GM21360 (cell line): Measurements from ENCODE around the gene KRTAP10-3.
"Not testable (repeated sequence)": the region's sequence is repeated elsewhere in the genome, so short reads cannot be mapped to it uniquely, and the experiment has no call there.

ENCODE experiments used
- ATAC-seq: cut with Tn5 transposase; IDR thresholded peaks from one replicate; pipeline ENCODE4 v1.9.1; 2021; ENCODE audit warnings: mild to moderate bottlenecking, moderate library complexity; ENCODE audit not compliant: unreplicated experiment

KRTAP10-3 gene, protein sequence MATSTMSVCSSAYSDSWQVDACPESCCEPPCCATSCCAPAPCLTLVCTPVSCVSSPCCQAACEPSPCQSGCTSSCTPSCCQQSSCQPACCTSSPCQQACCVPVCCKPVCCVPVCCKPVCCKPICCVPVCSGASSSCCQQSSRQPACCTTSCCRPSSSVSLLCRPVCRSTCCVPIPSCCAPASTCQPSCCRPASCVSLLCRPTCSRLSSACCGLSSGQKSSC

DNA sequence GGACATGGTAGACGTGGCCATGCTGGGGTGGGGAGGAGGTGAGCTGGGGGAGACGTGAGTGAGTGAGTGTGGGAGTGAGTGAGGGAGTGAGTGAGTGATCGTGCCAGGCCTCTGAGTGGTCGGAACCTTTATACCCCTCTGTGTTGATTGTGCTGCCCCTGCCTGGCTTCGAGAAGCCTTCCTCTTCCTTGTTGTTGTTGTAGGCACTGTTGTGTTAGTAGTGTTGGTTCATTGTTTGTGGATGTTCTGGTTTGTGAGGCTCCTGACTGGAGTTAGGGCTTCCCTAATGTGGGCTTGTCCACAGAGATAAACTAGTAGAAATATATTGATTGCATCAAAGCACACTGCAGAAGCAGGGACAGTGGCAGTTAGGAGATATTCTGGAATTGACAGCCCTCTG is at the start of gene KRTAP10-3:
KRTAP10-3 (minus strand) TSS at position 101 of the 400 bp plus-strand sequence; CDS start at position 21, 80 bp downstream.
- no peak for ATAC-seq

DNA sequence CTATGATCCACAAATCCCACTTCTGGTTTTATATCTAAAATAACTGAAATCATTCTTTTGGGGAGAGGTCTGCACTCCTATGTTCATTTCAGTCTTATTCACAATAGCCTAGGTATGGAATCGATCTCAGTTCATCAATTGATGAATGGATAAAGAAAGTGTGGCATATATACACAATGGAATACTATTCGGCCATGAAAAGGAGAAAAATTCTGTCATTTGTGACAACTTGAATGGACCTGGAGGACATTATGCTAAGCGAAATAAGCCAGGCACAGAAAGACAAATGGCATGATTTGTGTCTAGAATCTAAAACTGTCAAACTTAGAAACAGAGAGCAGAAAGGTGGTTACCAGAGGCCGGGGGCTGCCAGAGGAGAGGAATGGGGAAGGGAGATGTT is 47.9 kb upstream of the KRTAP10-3 start:
- no peak for ATAC-seq

DNA sequence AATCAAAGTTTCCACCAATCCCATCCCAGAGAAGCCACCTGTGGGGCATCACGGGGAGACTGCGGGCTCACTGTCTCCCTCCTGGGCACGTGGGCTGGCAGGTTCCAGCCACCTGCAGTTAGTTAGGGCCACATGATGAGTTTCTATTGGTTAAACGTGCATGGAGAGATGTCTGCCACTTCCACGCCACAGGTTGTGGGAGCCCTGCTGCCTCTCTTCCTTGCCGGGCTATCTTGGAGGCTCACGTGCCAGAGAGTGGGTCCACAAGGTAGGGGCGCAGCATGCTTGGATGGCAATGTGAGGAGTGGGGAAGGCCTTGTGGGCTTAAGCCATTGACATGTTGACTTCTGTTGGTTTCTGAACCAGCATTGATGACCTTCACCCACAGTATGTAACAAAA is 45.3 kb upstream of the KRTAP10-3 start:
- no peak for ATAC-seq

DNA sequence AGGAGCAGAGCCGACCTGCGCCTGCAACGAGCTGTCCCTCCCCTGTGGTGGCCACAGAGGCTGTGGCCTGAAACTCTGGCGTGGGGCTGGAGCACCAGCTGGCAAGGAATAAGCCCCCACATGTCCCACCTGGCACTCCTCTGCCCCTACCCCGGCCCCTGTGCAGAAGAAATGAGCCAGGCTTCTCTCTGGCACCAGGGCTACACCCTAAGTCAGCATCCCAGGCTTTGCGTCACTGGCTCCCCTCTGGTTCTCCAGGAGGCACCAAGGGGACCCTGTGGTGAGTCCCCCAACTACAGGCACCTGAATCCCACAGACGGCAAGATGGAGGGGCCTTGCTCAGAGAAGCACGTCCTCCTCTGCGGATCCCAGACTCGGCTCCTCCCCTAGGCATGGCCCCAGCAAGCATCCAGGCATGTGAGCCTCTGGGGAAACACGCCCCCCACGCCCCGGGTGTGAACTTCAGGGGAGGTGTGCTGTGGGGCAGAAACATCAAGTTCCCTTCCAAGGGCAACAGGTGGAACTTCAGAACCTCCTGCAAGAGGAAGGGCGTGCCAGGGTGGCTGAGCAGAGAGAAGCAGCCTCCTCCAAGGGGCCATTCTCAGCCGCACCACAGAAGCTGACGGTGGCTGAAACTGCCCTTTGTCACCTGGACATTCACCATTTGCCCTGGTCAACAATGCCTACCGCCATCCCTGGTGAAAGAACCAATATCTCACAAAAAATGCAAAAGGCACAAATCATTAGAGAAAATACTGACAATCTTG is 44.7 kb upstream of the KRTAP10-3 start:
- ATAC-seq, result no peak

DNA sequence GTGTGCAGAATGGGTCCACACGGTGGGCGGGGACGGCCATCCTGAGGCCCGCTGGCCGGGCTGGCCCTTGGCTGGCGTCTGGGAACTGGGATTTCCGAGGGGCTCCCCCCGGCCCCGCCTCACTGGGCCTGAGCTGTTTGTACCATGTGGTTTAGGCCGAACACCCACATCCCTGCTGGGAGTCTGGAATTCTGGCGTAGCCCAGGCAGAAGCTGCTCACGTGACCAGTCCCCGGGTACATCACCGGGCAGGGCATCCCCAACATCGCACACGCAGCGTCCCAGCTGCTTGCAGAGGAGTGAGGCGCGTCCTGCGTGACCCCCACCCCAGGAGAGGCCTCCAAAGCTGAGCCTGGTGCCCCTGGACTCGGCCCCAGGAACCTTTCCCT is 43.9 kb upstream of the KRTAP10-3 start:
- no peak for ATAC-seq

DNA sequence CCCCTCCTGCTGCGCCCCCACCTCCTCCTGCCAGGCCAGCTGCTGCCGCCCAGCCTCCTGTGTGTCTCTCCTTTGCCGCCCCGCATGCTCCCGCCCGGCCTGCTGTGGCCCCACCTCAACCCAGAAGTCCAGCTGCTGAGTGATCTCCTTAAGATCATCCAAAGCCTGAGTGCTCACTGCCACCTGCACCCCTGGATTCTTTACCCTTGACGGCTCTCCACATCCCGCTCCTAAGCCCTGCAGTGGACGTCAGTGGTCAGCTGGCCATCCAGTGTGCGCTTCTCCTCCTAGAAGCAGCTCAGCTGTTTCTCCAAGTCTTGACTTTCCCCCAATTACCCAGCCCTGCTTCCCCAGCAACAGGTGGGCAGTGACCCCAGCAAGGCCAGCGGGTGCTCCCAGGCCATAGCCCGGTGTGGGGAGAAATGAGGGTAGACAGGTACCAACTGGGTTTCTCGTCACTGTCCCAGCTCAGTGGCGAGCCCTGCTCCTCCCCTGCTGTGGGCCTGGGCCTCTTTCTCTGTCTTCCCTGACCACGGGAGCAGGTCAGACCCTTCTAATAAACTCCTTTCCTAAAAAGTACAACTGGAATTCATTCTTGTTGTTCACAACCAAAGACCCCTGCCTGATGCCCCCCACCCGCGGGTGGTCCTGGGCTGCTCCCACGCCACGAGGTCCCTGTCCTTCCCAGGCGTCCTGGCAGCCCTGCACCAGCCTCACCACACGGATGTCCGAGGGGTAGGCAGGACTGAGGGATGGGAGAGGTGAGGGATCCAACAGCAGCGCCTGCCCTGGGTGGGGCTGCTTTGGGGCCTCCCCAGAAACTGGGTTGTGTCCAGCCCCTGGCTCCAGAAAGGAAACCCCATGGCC is 43.2 kb upstream of the KRTAP10-3 start:
- ATAC-seq, result no peak

DNA sequence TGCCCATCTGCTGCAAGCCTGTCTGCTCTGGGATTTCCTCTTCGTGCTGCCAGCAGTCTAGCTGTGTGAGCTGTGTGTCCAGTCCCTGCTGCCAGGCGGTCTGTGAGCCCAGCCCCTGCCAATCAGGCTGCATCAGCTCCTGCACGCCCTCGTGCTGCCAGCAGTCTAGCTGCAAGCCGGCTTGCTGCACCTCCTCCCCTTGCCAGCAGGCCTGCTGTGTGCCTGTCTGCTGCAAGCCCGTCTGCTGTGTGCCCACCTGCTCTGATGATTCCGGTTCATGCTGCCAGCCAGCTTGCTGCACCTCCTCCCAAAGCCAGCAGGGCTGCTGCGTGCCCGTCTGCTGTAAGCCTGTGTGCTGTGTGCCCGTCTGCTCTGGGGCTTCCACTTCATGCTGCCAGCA is 42.5 kb upstream of the KRTAP10-3 start:
- ATAC-seq, result not testable (repeated sequence)

DNA sequence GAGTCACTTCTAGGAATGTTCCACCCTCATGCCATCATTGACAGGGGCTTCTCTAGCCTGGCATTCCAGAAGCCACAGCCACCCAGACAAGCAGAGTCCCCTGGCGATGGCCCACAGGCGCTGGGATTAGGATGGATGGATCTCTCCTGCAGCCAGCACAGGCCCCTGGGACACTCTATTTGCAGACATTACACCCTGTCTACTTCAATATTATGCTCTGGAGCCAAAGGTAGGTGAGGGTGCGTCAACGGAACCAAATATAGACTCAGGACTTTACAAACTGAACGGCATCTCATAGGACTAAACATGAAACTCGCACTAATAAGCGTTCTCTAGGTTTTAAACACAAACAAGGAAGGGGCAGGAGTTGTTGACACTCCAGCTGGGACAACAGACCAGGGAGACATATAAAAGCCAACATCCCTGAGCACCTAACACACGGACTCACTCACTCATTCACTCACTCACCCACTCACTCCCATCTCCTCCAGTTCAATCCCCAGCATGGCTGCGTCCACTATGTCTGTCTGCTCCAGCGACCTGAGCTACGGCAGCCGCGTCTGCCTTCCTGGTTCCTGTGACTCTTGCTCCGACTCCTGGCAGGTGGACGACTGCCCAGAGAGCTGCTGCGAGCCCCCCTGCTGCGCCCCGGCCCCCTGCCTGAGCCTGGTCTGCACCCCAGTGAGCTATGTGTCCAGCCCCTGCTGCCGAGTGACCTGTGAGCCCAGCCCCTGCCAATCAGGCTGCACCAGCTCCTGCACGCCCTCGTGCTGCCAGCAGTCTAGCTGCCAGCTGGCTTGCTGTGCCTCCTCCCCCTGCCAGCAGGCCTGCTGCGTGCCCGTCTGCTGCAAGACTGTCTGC is 41.8 kb upstream of the KRTAP10-3 start, which contains the start of gene KRTAP10-7:
KRTAP10-7 (plus strand) TSS at position 480 of the 861 bp plus-strand sequence; CDS start at position 505, 25 bp downstream.
- ATAC-seq, result not testable (repeated sequence)

DNA sequence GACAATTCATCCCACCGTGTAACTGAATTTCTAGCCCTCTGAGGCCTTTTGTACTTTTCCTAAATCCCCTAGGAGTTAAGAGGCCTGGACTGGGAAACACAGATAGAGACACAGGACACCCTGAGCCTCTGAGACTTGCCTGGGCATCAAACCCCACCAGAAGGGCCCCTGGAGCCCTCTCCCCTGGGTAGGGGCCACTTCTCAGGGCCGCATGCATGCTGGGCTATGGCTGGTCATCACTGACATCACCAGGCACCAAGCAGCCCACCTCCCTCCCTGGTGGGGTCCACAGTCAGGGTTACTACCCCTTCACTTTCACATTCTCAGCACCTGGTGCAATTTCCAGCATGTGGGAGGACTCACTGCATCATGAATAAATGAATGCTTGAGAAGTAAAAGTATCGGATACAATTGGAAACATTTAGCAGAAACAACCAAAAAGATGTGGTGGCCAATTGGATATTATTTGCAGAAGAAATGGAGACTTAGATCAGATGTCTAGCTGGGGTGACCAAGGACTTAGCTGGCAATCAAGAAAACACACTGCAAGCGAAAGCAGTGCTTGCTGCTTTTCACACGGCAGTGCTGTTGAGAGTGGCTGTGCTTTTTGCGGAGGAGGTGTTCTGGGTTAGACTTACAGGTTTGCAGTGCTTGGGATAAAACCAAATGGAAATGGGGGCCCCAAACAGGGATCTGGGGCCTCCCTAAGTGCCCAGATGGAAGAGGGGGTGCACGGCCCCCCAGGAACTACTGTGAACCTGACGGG is 40.9 kb upstream of the KRTAP10-3 start:
- ATAC-seq, result no peak

DNA sequence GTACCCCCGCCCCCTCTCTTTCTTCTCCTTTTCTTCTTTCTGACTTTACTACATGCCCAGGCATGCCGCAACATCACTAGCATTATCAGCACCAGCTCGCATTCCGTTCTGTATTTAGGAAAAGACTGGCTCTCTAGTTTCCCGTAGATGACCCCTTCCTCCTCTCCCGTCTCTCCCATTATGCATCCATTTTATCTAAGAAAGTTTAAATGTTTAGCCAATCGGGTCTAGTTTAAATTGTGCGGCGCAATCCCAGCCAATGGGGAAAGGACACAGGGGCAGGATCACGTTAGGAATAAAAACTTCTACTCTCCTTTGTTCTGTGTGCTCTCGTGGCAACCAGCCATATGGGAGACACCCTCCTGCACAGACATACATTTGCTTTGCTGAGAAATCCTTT is 39.5 kb upstream of the KRTAP10-3 start:
- no peak for ATAC-seq

DNA sequence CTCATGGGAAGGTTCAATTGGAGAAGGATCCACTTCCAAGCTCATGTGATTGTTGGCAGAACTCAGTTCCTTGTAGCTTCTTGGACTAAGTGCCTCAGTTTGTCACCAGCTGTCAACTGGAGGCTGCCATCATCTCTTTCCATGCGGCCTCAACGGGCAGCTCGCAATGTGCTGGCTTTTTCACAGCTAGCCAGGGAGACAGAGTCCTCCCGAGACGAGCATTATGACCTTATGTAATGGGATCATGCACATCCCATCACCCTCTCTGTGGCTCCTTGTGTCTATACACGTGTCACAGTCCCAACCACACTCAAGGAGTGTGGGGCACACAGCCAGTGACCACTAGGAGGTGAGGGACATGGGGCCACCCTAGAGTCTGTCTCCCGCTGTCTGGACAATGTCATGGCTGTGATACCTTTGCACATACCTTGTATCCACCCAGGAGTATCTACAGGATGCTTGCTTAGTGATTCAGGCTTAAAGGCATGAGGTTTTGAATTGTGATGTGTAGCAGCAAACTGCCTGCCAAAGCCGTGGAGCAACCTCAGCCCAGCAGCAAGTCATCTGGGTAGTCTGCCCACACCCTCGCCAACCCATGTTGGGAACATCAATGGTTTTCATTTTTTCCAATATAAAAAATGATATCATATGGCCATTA is 37.6 kb upstream of the KRTAP10-3 start:
- ATAC-seq, result no peak

DNA sequence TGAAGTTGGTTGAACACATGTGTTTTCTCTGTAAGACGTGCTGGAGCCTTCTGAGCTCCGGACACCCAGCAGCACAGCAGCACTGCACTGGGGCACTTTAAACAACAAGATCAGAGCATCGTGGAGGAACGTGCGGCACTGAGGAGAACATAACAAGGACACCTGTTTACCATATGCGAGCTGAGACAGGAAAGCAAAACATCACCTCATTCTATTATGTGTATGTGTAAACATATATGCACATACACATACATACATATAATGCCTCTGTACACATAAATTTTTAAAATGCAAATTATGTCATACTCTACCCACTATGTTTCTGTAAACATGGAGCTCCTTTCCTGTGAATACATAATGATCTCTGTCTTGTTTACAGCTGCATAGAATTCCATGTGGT is 36.9 kb upstream of the KRTAP10-3 start:
- ATAC-seq, result no peak

DNA sequence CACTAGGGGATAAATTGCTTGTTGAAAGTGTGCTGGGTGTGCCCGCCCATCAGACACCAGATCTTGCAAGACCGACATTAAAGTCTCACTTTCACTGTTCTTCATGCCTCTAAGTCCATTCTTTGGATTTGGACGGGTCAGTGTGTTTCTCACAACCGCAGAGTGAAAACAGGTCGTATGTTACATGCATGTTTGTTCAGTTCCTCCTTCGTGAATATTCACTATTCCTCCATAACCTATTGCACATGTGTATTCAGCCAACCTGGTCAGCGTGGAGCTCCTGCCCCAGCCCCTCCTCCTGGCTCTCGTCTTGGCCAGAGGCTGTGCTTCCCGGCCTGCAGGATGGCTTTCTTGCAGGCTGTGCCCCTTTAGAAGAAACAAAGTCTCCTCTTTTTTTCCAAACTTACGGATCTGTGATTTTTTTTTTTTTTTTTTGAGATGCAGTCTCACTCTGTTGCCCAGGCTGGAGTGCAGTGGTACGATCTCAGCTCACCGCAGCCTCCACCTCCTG is 35.9 kb upstream of the KRTAP10-3 start:
- ATAC-seq, result no peak

DNA sequence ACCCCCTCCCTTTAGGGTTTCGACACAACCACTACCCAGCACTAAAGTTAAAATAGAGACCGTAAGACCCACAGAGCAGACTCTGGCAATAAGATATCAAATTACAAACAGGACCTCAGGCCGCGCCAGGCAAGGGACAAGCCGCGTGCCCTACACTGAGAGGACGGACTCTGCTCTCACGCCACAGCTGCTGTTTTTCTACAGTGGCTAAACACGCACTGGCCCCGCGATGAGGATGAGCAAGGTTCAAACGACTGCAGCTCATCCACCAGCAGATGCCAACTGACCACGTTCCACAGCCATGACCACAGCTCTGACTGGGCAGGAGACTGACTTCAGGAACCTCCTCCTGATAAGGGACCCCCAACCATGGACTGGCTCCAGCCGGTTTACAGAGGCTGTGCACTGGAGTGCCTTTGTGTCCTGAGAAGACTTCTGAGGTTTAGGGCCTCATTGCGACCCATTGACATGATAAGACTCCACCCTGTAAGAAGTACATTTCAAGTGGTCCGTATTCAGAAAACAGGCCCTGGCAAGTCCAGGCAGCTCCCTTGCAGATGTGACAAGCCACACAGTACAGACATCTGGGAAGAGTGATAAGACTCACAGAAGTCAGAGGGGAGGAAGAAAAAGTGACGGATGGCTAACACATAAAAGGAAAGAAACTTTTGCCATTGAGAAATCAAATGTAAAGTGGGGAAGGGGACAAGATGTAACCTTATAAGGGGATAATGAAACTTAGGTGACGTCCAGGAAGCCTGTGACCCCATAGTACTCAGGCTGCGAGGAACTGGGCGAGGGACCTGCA is 35.2 kb upstream of the KRTAP10-3 start:
- no peak for ATAC-seq

DNA sequence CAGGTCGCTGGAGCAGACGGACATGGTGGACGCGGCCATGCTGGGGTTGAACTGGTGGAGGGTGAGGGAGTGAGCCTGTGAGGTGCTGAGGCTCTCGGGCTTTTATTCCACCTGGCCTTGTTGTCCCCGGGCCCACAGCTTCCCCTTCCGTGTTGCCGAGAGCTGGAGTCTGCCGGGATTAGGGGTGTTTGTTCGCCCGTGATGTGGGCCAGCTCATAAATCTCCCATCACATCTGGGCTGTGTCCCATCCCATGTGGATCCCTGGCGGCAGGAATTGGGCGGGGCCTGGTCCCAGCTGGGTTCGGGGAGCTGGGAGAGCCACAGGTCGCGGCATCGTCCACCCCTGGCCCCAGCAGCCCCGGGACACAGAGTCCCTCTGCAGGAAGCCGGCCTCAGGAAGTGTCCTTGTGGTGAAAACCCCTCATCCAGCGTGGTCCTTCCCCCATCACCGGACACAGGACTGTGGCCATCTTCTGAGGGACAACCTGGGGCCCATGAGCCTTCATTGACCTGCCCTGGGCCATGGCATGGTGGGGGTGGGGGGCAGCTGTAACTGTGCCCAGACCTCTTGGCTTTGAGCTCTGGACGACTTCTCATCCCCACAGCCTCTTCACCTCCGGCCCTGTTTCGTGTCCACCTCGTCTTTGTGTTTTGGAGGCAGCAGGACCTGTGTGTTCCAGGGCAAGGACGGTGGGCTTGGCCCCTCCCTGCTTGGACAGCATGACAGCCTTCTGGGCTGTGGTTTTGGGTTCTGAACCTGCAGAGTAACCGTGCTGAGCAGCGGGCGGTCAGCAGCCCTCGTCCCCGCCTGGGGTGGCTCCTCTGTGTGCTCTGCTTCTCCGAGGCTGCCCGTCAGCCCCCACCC is 34.1 kb upstream of the KRTAP10-3 start, which contains the start of gene KRTAP10-6:
KRTAP10-6 (minus strand) TSS at position 60 of the 866 bp plus-strand sequence; CDS start at position 39, 21 bp downstream.
- no peak for ATAC-seq

DNA sequence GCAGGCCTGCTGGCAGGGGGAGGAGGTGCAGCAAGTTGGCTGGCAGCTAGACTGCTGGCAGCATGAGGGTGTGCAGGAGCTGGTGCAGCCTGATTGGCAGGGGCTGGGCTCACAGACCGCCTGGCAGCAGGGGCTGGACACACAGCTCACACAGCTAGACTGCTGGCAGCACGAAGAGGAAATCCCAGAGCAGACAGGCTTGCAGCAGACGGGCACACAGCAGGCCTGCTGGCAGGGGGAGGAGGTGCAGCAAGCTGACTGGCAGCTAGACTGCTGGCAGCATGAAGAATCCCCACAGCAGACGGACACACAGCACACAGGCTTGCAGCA is 33.2 kb upstream of the KRTAP10-3 start:
- not testable (repeated sequence) for ATAC-seq
